Thyroid gland (tissue), 4 donors: ENCODE results near the gene RAD9A. TPM values are rescaled to one million over a fixed set of nuclear protein-coding genes. Genes with fewer than 3 reads are reported as not detected.
A peak's percentile ranks its signal among the peaks of the same experiment; 100 is the strongest.

Experiments used
- DNase-seq, 2 donors: peaks; one replicate each; pipeline ENCODE4 v3.0.0-alpha.2; 2019
- H3K27ac ChIP-seq, 3 donors: fragments of 200-600 bp; sonication (generic); 1 replicate in 2 of 3; 2 replicates in 1 of 3; pipeline ENCODE4 v1.5.1; 2016 to 2019; ENCODE audit warnings: mild to moderate bottlenecking in 1 of 3, moderate library complexity in 1 of 3
- H3K27me3 ChIP-seq: fragments of 200-600 bp; sonication (generic); one replicate; pipeline ENCODE4 v1.5.1; 2019
- H3K36me3 ChIP-seq, 2 donors: fragments of 200-600 bp; sonication (generic); one replicate each; pipeline ENCODE4 v1.5.1; 2016 to 2019
- H3K4me1 ChIP-seq, 2 donors: fragments of 200-600 bp; sonication (generic); one replicate each; pipeline ENCODE4 v1.5.1; 2017 to 2019
- H3K4me3 ChIP-seq, 3 donors: fragments of 200-600 bp; sonication (generic); replicated peaks in 1 of 3; 1 replicate in 2 of 3; 2 replicates in 1 of 3; pipeline ENCODE4 v1.5.1; 2016; ENCODE audit warnings: mild to moderate bottlenecking in 1 of 3
- H3K9me3 ChIP-seq: fragments of 200-600 bp; sonication (generic); one replicate; pipeline ENCODE4 v1.5.1; 2017
- CTCF ChIP-seq, 6 experiments: fragments of 200-600 bp in 3 of 6; fragments of 450-650 bp in 3 of 6; sonication (generic) in 3 of 6; IDR thresholded peaks; one replicate each; pipeline ENCODE4 v1.5.1; 2016 to 2019; ENCODE audit warnings: antibody characterized with exemption in 6 of 6, mild to moderate bottlenecking in 2 of 6, inconsistent platforms in 1 of 6, moderate library complexity in 1 of 6
- POLR2A ChIP-seq, 2 donors: fragments of 450-650 bp; IDR thresholded peaks; one replicate each; pipeline ENCODE4 v1.6.1; 2017; ENCODE audit warnings: antibody characterized with exemption in 2 of 2, mild to moderate bottlenecking in 2 of 2, moderate library complexity in 1 of 2
- WGBS, 2 donors: methylation state at CpG; one replicate each; pipeline ENCODE4 v1.1.5; 2017; 5-methylcytosine and 5-hydroxymethylcytosine counted together
- intact Hi-C: fragments of 100-400 bp; cut with DNase I; formaldehyde crosslinking; loops from one replicate; pipeline ENCODE4 v1.15.1; 2023
- total RNA-seq, 4 donors: library from RNA; depleted of rRNA; stranded (reverse); fragments of >200 nt; gene quantifications; one replicate each; pipeline ENCODE4 v1.2.3, GENCODE V29; 2016

The RAD9A gene
- total RNA-seq, 4 donors from 2014 or later, result 22.7 to 38.0 (median 31.0) TPM

- H3K36me3 ChIP-seq, result no peaks in the 10 kb centered on the region
- H3K27ac ChIP-seq, result no peak overlapping the region
- no peak overlapping the region for H3K4me3 ChIP-seq
- DNase-seq, result peak; percentile 53 to 62
- intact Hi-C loops, result no loop called here
- TF ChIP-seq POLR2A (IDR thresholded peaks at IDR 0.05) (no peak), CTCF (IDR thresholded peaks at IDR 0.05) (no peak)
- H3K9me3 ChIP-seq, result no peaks in the 10 kb centered on the region
- no peaks in the 10 kb centered on the region for H3K27me3 ChIP-seq
- peaks cover 0 to 36% of the 10 kb centered on the region in 2 donors for H3K4me1 ChIP-seq
- WGBS, 2 donors, result 47 to 54% methylated on average over 6 to 13 of the region's 13 CpGs
Measured at GRCh38 chr11:67409781-67410368, 18.1 kb downstream of the RAD9A start.

GRCh38 chr11:67410369-67410831 is 18.6 kb downstream of the RAD9A start:
- DNase-seq, result no peak
- WGBS, 2 donors, result 61 to 71% methylated on average over 5 to 14 of the region's 15 CpGs
- no peak overlapping the region for H3K27ac ChIP-seq
- H3K27me3 ChIP-seq, result no peaks in the 10 kb centered on the region
- H3K4me3 ChIP-seq, result no peak overlapping the region
- no peaks in the 10 kb centered on the region for H3K9me3 ChIP-seq
- intact Hi-C loops, result no loop called here
- peaks cover 0 to 38% of the 10 kb centered on the region in 2 donors for H3K4me1 ChIP-seq
- no peaks in the 10 kb centered on the region for H3K36me3 ChIP-seq
- no peak for TF ChIP-seq POLR2A (IDR thresholded peaks at IDR 0.05)
- no peak for TF ChIP-seq CTCF (IDR thresholded peaks at IDR 0.05)

DNA sequence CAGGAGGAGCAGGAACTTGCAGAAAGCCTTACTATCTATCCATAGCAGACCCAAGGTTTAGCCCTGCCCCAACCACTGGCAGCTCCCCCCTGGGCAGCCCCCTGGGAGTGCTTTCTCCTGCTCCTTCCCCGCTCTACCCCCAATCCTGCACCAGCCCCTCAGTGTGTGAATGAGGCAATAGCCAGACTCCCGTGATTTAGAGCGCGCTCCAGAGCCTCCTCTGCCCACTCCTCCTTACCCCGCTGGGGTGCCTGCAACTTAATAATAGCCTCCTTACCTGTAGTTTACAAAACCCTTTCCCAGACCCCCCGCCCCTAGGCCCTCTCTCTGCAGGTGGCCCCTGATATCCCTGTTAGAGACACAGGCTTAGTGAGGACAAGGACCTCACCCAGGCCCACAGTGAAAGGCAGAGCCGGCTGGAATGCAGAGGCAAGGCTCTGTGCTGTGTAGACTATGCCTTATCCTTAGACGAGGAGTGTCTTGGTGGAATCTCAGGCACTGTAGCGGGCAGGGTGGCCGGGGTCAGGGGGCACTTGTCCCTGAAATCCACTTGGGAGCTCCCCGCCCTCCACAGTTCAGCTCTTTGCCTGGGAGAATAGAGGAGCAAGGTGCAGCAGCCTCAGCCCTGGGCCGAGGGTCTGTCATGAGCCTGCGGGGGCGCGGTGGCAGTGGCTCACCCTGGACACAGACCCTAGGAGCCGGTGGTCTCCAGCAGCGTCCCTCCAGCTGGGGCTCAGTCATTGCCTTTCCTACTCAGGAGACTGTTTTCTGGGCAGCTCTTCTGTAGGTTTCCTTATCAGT is 19.4 kb downstream of the RAD9A start:
- Histone ChIP-seq H3K27ac (no peak overlapping the region), H3K9me3 (no peaks in the 10 kb centered on the region), H3K27me3 (no peaks in the 10 kb centered on the region), H3K4me3 (no peak overlapping the region), H3K4me1 (peaks cover 4 to 37% of the 10 kb centered on the region in 2 donors), H3K36me3 (no peaks in the 10 kb centered on the region)
- intact Hi-C loops, result no loop called here
- DNase-seq, result no peak
- TF ChIP-seq CTCF (IDR thresholded peaks at IDR 0.05) (no peak), POLR2A (IDR thresholded peaks at IDR 0.05) (no peak)
- 73 to 83% methylated on average over 7 to 11 of the region's 17 CpGs for whole genome bisulfite sequencing, 2 donors

- peaks cover 9 to 40% of the 10 kb centered on the region in 2 donors for H3K4me1 ChIP-seq
Measured at GRCh38 chr11:67411785-67412152, 20.0 kb downstream of the RAD9A start.

More at GRCh38 chr11:67411785-67412152, 20.0 kb downstream of the RAD9A start:
- Histone ChIP-seq H3K27ac (no peak overlapping the region), H3K27me3 (no peaks in the 10 kb centered on the region), H3K36me3 (no peaks in the 10 kb centered on the region), H3K4me3 (no peak overlapping the region), H3K9me3 (no peaks in the 10 kb centered on the region)
- intact Hi-C loops, result no loop called here
- no peak for TF ChIP-seq CTCF (IDR thresholded peaks at IDR 0.05)
- no peak for TF ChIP-seq POLR2A (IDR thresholded peaks at IDR 0.05)
- 20 to 40% methylated on average over 1 to 7 of the region's 7 CpGs for WGBS, 2 donors
- DNase-seq, result no peak
